NCI-H1048 (cell line): ENCODE data around the gene EEF2K.

ENCODE experiments used
- DNase-seq: peaks from one replicate; lab custom pipeline; 2025; lab: John Stamatoyannopoulos, UW

The EEF2K gene

DNA sequence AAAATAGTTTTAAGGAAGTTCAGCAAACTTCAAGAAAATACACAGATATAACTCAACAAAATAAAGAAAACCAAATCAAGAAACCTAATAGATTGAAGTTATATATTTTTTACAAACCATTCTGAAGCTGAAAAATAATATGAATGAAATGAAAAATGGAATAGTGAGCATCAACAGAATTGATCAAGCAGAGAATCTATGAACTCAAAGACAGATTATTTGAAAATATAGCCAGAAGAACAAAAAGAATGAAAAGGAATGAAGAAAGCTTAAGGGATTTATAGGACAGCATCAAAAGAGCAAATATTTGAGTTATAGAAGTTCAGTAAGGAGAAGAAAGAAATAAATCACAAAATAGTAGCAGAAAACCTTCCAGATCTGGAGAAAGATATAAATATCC lies 130.5 kb downstream of the EEF2K start:
- DNase-seq = no peak

DNA sequence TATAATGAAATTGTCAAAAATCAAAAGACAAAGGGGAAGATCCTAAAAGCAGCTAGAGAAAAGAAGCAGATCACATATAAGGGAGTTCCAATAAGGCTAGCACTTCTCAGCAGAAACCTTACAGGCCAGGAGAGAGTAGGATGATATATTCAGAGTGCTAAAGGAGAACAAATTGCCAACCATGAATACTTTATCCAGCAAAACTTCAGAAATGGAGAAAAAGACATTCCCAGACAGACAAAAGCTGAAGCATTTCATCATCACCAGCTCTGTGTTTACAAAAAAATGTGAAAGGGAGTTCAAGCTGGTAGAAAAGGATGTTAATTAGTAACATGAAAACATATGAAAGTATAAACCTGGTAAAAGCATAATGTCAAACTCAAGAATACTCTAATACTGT lies 131.0 kb downstream of the EEF2K start:
- DNase-seq = no peak

DNA sequence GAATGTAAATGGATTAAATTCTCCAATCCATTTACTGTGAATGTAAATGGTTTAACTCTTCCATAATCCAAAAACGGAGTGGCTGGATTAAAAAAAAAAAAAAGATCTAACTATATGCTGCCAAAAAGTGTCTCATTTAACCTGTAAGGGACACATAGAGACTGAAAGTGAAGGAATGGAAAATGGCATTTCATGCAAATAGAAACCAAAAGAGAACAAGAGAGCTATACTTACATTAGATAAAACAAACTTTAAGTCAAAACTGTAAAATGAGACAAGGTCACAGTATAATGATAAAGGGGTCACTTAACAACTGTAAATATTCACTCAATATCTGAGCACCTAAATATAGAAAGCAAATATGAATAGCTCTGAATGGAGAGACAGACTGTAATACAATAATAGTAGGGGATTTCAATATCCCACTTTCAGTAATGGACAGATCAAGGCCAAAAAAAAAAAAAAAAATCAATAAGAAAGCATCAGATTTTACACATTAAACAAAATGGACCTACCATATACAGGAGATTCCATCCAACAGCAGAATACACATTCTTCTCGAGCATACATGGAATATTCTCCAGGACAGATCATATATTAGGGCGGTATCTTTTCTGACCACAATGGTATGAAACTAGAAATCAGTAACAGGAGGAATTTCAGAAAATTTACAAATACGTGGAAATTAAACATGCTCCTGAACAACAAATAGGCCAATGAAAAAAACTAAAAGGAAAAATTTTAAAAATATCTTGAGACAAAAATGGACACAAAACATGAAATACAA lies 132.0 kb downstream of the EEF2K start:
- no peak for DNase-seq
